Heart left ventricle (tissue), 13 donors: ENCODE data around the gene BCAS1.

ENCODE experiments used
- POLR2A ChIP-seq, 2 donors: fragments of 450-650 bp; IDR thresholded peaks; one replicate each; pipeline ENCODE4 v1.6.1; 2017; ENCODE audit warnings: antibody characterized with exemption in 2 of 2, mild to moderate bottlenecking in 2 of 2, moderate library complexity in 2 of 2
- TF ChIP-seq, protein P1 (sequence below), 12 donors: fragments of 200-600 bp; sonication (generic) in 4 of 12; IDR thresholded peaks; one replicate each; pipeline versions ENCODE4 v1.5.0 to v1.8.0; 2018 to 2022; ENCODE audit warnings: antibody characterized with exemption in 12 of 12, mild to moderate bottlenecking in 5 of 12
- donor health status: ischemic (EF 13 %, LVEDD 7.1; RV severe dilation, severe dysfunction).
- donor health status: DM: no; HTN: yes; CAD: no.
- donor health status: DM: no; HTN: no; CAD: no.
- donor health status: ischemic (EF 25% LVEDD 6.9; RV normal size, moderate dysfunction).
- donor health status: ischemic (EF 25% LVEDD 5.7; RV mildly dilated, moderate dysfunction).
- donor health status: ischemic (EF 35%, LVEDD 5.7; RV mildly dilated, moderate dysfunction).
- donor health status: nonischemic (EF 11% LVEDD 7.7; RV severe dilation, severe dysfunction).
- donor health status: DM: yes; HTN: yes; CAD: no.
- donor health status: PGD.
- donor health status: ischemic (EF 29% LVEDD 5.4; RV normal size, mild dysfunction).
- donor health status: nonischemic (EF 23%, LVEDD 6.1; RV moderate dilation, normal function).

DNA sequence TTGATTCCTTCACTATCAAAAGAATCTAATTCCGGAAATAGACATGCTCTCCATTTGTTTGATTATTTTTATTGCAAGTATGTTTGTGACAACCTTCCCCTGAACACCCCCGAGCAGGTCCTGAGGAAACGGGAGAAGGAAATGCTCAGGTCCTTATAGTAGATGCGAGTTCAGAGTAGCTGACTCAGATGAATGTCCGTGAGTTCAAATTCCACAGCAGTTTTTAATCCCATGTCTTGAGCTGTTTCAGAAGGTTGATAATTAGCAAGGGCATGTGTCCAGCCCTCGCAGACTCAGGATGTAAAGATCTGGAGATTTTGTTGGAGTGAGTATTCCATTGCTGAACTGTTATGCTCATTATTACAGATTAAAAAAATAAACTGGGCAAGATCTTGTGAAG is 169.3 kb downstream of the BCAS1 start:
- TF ChIP-seq, protein P1, sequence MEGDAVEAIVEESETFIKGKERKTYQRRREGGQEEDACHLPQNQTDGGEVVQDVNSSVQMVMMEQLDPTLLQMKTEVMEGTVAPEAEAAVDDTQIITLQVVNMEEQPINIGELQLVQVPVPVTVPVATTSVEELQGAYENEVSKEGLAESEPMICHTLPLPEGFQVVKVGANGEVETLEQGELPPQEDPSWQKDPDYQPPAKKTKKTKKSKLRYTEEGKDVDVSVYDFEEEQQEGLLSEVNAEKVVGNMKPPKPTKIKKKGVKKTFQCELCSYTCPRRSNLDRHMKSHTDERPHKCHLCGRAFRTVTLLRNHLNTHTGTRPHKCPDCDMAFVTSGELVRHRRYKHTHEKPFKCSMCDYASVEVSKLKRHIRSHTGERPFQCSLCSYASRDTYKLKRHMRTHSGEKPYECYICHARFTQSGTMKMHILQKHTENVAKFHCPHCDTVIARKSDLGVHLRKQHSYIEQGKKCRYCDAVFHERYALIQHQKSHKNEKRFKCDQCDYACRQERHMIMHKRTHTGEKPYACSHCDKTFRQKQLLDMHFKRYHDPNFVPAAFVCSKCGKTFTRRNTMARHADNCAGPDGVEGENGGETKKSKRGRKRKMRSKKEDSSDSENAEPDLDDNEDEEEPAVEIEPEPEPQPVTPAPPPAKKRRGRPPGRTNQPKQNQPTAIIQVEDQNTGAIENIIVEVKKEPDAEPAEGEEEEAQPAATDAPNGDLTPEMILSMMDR (IDR thresholded peaks at IDR 0.05) = no peak
- TF ChIP-seq POLR2A (IDR thresholded peaks at IDR 0.05) = no peak
